ENCODE data around the gene MAGI2. TPM values are rescaled to one million over a fixed set of nuclear protein-coding genes. Genes with fewer than 3 reads are reported as not detected.

MAGI2 gene
- total RNA-seq, 1 donor from 2014 or later, result 2.5 TPM

GRCh38 chr7:78703391-78703790 lies 750.1 kb downstream of the MAGI2 start:
- TF ChIP-seq CTCF (IDR thresholded peaks at IDR 0.05; ENCODE audit: insufficient read depth, low read length, poor library complexity, severe bottlenecking), result no peak
- no peak for DNase-seq (ENCODE audit: low read depth)
- no peaks in the 10 kb centered on the region for H3K36me3 ChIP-seq (ENCODE audit: control insufficient read depth, insufficient read depth, low read length)
- no peaks in the 10 kb centered on the region for H3K27me3 ChIP-seq (ENCODE audit: control insufficient read depth, insufficient read depth, low read length)
- H3K4me3 ChIP-seq (ENCODE audit: low read depth, low read length), result no peak overlapping the region

GRCh38 chr7:78702770-78703169 lies 750.7 kb downstream of the MAGI2 start:
- no peak for TF ChIP-seq CTCF (IDR thresholded peaks at IDR 0.05; ENCODE audit: insufficient read depth, low read length, poor library complexity, severe bottlenecking)
- DNase-seq (ENCODE audit: low read depth), result peak; percentile 73
- Histone ChIP-seq H3K36me3 (ENCODE audit: control insufficient read depth, insufficient read depth, low read length) (no peaks in the 10 kb centered on the region), H3K27me3 (ENCODE audit: control insufficient read depth, insufficient read depth, low read length) (no peaks in the 10 kb centered on the region), H3K4me3 (ENCODE audit: low read depth, low read length) (no peak overlapping the region)

- Histone ChIP-seq H3K36me3 (ENCODE audit: control insufficient read depth, insufficient read depth, low read length) (no peaks in the 10 kb centered on the region), H3K27me3 (ENCODE audit: control insufficient read depth, insufficient read depth, low read length) (no peaks in the 10 kb centered on the region), H3K4me3 (ENCODE audit: low read depth, low read length) (no peak overlapping the region)
- DNase-seq (ENCODE audit: low read depth), result no peak
- TF ChIP-seq CTCF (IDR thresholded peaks at IDR 0.05; ENCODE audit: insufficient read depth, low read length, poor library complexity, severe bottlenecking), result no peak
These were observed 757.6 kb downstream of the MAGI2 start for GRCh38 chr7:78695826-78696225.

GRCh38 chr7:78691584-78691983 lies 761.9 kb downstream of the MAGI2 start:
- H3K4me3 ChIP-seq (ENCODE audit: low read depth, low read length), result no peak overlapping the region
- no peak for DNase-seq (ENCODE audit: low read depth)
- H3K27me3 ChIP-seq (ENCODE audit: control insufficient read depth, insufficient read depth, low read length), result no peaks in the 10 kb centered on the region
- H3K36me3 ChIP-seq (ENCODE audit: control insufficient read depth, insufficient read depth, low read length), result no peaks in the 10 kb centered on the region
- no peak for TF ChIP-seq CTCF (IDR thresholded peaks at IDR 0.05; ENCODE audit: insufficient read depth, low read length, poor library complexity, severe bottlenecking)

GRCh38 chr7:78690174-78690573 lies 763.3 kb downstream of the MAGI2 start:
- no peak for DNase-seq (ENCODE audit: low read depth)
- Histone ChIP-seq H3K36me3 (ENCODE audit: control insufficient read depth, insufficient read depth, low read length) (no peaks in the 10 kb centered on the region), H3K27me3 (ENCODE audit: control insufficient read depth, insufficient read depth, low read length) (no peaks in the 10 kb centered on the region), H3K4me3 (ENCODE audit: low read depth, low read length) (no peak overlapping the region)
- no peak for TF ChIP-seq CTCF (IDR thresholded peaks at IDR 0.05; ENCODE audit: insufficient read depth, low read length, poor library complexity, severe bottlenecking)

GRCh38 chr7:78688376-78688775 lies 765.1 kb downstream of the MAGI2 start:
- DNase-seq (ENCODE audit: low read depth), result no peak
- Histone ChIP-seq H3K27me3 (ENCODE audit: control insufficient read depth, insufficient read depth, low read length) (no peaks in the 10 kb centered on the region), H3K4me3 (ENCODE audit: low read depth, low read length) (no peak overlapping the region), H3K36me3 (ENCODE audit: control insufficient read depth, insufficient read depth, low read length) (no peaks in the 10 kb centered on the region)
- no peak for TF ChIP-seq CTCF (IDR thresholded peaks at IDR 0.05; ENCODE audit: insufficient read depth, low read length, poor library complexity, severe bottlenecking)

Measured in kidney epithelial cell (primary cell).